ENCODE measurements around the gene BPIFB2.

BPIFB2 gene

GRCh38 chr20:33009214-33010132 lies 2.0 kb downstream of the BPIFB2 start:
- peak; percentile 72 for DNase-seq

GRCh38 chr20:33010133-33010504 lies 2.6 kb downstream of the BPIFB2 start:
- no peak for DNase-seq

DNA sequence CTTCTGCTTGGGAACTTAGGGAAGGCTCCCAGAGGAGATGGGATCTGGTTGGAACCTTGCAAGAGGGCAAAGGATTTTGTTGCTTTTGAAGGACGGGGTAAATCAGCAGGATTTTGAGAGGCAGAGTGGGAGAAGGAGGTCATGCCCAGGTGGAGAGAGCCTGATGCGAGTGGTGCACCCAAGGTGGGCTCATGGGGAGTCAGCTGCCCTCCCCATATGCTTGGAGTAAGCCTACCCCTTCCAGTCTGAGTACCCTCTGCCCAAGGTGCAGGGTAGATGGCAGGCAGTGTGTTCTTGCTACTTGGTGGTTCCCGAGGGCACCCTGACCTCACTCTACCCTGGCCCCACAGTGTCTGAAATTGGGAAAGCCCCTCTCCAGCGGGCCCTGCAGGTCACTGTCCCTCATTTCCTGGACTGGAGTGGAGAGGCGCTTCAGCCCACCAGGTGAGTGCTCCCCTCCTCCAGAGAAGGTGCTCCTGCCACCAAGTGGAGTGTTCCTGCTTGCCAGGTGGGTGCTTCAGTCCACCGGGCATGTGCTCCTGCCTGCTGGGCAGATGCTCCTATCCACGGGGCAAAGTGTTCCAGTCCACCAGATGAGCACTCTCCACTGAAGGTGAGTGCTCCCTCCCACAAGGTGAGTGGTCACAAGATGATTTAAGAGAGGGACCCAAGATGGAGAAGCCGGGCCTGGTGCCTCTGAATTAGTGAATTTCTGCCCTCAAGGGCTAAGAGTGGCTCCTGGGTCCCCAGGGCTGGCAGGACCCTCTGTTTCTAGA lies 3.4 kb downstream of the BPIFB2 start:
- no peak for DNase-seq

GRCh38 chr20:33012327-33013189 lies 5.1 kb downstream of the BPIFB2 start:
- no peak for DNase-seq

- DNase-seq: no peak
These were observed 6.3 kb downstream of the BPIFB2 start for GRCh38 chr20:33013701-33014326.

- no peak for DNase-seq
These were observed 7.0 kb downstream of the BPIFB2 start for GRCh38 chr20:33014336-33015113.

- no peak for DNase-seq
These were observed 7.6 kb downstream of the BPIFB2 start for GRCh38 chr20:33015114-33015484.

GRCh38 chr20:33015700-33016580 lies 8.4 kb downstream of the BPIFB2 start:
- no peak for DNase-seq

- DNase-seq: no peak
These were observed 9.1 kb downstream of the BPIFB2 start for GRCh38 chr20:33016581-33017109.

DNA sequence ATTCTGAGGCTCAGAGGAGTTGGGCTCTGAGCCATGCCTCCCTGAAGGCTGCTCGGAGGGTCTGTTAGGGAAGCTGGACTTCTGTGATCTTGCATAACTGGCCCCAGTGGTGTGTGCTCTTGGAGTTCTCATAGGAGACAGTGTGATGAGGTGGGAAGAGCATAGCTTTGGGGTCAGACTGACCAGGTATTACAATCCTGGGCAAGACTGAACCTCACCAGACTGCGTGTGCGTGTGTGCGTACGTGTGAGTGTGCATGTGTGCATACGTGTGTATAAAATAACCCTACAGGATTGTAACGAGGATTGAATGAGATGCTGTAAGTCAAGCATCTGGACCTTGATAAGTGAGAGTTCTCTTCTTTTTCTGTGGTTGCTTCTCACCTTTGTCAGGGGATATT lies 10.0 kb downstream of the BPIFB2 start:
- no peak for DNase-seq

- DNase-seq: no peak
These were observed 10.8 kb downstream of the BPIFB2 start for GRCh38 chr20:33018169-33018931.

DNA sequence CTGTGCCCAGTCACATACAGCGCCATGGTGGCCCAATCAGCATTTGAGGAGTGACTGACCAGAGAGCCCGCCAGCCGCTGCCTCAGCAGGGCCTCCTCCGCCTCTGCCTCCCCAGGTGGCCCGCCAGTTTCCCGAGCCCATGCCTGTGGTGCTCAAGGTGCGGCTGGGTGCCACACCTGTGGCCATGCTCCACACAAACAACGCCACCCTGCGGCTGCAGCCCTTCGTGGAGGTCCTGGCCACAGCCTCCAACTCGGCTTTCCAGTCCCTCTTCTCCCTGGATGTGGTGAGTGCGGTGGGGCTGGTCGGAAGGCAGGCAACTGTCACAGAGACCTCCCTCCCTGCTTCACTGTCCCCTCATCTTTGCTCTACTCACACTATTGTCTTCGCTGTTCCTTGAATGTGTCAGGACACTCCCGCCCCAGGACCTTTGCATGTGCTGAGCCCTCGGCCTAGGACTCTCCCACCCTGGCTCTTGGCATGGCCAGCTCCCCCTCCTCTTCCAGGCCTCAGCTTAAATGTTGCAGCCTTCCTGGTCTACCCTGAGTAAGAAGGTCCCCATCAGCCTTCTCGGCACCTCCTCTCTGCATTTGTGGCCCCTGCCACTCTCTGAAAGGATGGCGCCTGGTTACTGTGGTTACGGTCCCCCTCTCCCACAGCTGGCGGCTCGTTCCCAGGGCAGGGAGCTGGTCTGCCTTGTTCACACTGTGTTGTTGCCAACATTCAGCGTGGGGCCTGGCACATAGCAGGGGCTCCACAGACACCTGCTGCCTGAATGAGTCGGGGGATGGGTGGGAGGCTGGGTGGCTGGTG lies 12.2 kb downstream of the BPIFB2 start:
- DNase-seq: no peak

- no peak for DNase-seq
These were observed 13.0 kb downstream of the BPIFB2 start for GRCh38 chr20:33020278-33021161.

DNA sequence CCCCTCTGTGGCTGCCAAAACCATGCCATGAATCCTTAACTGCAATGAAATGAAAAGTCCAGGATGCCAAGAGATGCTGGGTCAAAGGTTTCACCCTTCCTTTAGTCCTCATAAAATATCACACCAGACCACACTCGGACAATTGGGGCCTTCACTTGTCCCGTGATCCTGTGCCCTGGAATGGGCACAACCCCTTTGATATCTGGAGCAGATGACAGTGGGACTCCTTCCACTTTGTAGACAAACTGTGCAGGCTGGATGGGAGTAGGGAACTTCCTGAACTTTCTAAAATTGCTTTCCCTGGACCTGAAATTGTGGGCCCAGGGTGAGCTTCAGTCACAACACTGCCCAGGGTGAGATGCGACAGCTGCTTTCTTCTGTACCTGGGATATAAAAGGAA lies 14.4 kb downstream of the BPIFB2 start:
- DNase-seq: no peak

DNA sequence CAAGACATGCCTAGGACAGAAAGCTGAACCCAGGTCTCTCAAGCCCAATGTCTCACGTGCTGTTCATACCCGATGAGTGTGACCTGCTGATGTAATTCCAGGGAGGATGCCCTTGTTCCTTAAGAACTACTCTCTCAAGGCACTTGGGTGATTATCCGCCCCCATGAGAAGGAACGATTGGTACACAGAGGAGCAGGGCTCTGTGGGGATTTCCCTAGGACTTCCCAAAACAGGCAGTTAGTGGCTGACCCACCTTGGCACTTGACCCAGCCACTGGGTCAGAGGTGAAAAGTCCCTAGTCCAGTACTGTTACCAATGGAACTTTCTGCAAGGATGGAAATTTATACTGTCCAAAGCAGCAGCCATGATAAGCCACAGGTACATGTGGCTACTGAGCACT lies 14.8 kb downstream of the BPIFB2 start:
- no peak for DNase-seq

DNA sequence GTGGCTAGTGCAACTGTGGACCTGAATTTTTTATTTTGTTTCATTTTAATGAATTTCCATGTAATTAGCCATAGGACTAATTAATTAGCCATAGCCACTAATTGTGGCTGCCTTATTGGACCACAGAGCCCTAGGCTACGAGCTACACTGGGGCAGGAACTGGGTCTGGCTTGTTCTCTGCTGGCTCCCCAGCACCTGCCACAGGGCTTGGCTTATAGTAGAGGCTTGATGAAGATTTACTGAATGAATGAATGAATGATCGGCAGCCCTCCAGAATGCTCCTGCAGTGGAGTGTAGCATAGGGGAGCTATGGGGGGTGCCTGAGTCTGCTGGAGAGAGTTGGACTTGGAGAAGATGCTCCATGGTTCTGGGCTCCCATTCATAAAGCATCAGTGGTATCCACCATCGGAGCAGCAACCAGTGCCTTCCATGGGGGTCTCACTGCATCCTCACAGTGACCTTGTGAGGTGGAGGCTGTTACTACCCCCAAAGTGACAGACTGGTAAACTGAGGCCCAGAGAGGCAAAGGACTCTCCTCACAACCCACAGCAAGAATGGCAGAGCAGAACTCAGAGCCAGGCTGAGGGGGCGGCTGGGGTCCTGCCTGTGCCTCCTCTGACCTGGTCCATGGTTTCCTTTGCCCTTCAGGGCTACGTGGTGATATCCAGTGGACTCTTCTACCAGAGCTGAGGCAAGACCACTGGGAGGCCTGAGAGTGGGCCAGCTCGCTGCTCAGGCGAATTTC lies 15.4 kb downstream of the BPIFB2 start:
- DNase-seq: no peak

Measured in NCI-H2029 (cell line).